ENCODE results near the gene SLC6A19. TPM values are rescaled to one million over a fixed set of nuclear protein-coding genes. Genes with fewer than 3 reads are reported as not detected.

SLC6A19 gene
- total RNA-seq, 1 donor from 2014 or later: not detected

GRCh38 chr5:1209896-1210776, 8.7 kb downstream of the SLC6A19 start:
- no peak for DNase-seq

GRCh38 chr5:1210832-1211251, 9.4 kb downstream of the SLC6A19 start:
- no peak for DNase-seq

GRCh38 chr5:1211701-1212100, 10.3 kb downstream of the SLC6A19 start:
- no peak for DNase-seq

- no peak for DNase-seq
These were observed 10.9 kb downstream of the SLC6A19 start for GRCh38 chr5:1212271-1212670.

- no peak for DNase-seq
These were observed 11.5 kb downstream of the SLC6A19 start for GRCh38 chr5:1212881-1213280.

- DNase-seq: no peak
These were observed 12.2 kb downstream of the SLC6A19 start for GRCh38 chr5:1213508-1214162.

GRCh38 chr5:1214163-1214935, 13.0 kb downstream of the SLC6A19 start:
- DNase-seq: no peak

- DNase-seq: no peak
These were observed 13.5 kb downstream of the SLC6A19 start for GRCh38 chr5:1214936-1215220.

- DNase-seq: no peak
These were observed 14.1 kb downstream of the SLC6A19 start for GRCh38 chr5:1215320-1216096.

- no peak for DNase-seq
These were observed 15.0 kb downstream of the SLC6A19 start for GRCh38 chr5:1216211-1216917.

- DNase-seq: no peak
These were observed 15.5 kb downstream of the SLC6A19 start for GRCh38 chr5:1216918-1217295.

GRCh38 chr5:1217596-1218206, 16.3 kb downstream of the SLC6A19 start:
- no peak for DNase-seq

GRCh38 chr5:1218351-1219080, 17.1 kb downstream of the SLC6A19 start:
- no peak for DNase-seq

GRCh38 chr5:1219098-1219767, 17.8 kb downstream of the SLC6A19 start:
- no peak for DNase-seq

GRCh38 chr5:1219768-1220100, 18.3 kb downstream of the SLC6A19 start:
- DNase-seq: no peak

- DNase-seq: no peak
These were observed 19.0 kb downstream of the SLC6A19 start for GRCh38 chr5:1220351-1220750.

- peak; percentile 44 for DNase-seq
These were observed 19.4 kb downstream of the SLC6A19 start for GRCh38 chr5:1220831-1221230.

GRCh38 chr5:1221721-1222120, 20.3 kb downstream of the SLC6A19 start:
- no peak for DNase-seq

- no peak for DNase-seq
These were observed 20.8 kb downstream of the SLC6A19 start for GRCh38 chr5:1222147-1222546.

Measured in tongue (tissue), 2 donors.